Pancreas (tissue), 10 donors: Measurements from ENCODE around the gene SPG21. TPM values are rescaled to one million over a fixed set of nuclear protein-coding genes. Genes with fewer than 3 reads are reported as not detected.

Source experiments
- ATAC-seq, 4 donors: fragments of 200-7000 bp; cut with Tn5 transposase; one replicate each; pipeline versions ENCODE4 v1.8.0 to v1.9.1; 2020; ENCODE audit warnings: mild to moderate bottlenecking in 4 of 4, moderate library complexity in 4 of 4
- DNase-seq, 6 donors: peaks; one replicate each; pipeline ENCODE4 v3.0.0-alpha.2; 2020
- FAIRE-seq: peaks from 2 replicates; lab custom pipeline; 2012; peaks lifted over from hg19 to GRCh38; lab: Jason Lieb, UNC
- H3K27ac ChIP-seq, 4 donors: fragments of 200-600 bp; sonication (generic); 1 replicate in 3 of 4; 2 replicates in 1 of 4; pipeline versions ENCODE4 v1.5.0 to v1.8.0; 2020
- H3K27me3 ChIP-seq, 4 donors: fragments of 200-600 bp; one replicate each; pipeline ENCODE4 v1.8.0; 2021
- H3K36me3 ChIP-seq, 3 donors: fragments of 200-600 bp; sonication (generic) in 1 of 3; one replicate each; pipeline versions ENCODE4 v1.5.0 to v1.8.0; 2020 to 2021
- H3K4me1 ChIP-seq, 3 donors: fragments of 200-600 bp; one replicate each; pipeline ENCODE4 v1.8.0; 2021
- H3K4me3 ChIP-seq, 4 donors: fragments of 200-600 bp; sonication (generic) in 2 of 4; one replicate each; pipeline versions ENCODE4 v1.5.0 to v1.8.0; 2020 to 2021
- H3K9me3 ChIP-seq, 4 donors: fragments of 200-600 bp; one replicate each; pipeline ENCODE4 v1.8.0; 2021
- CTCF ChIP-seq, 4 donors: fragments of 200-600 bp; sonication (generic) in 3 of 4; IDR thresholded peaks; one replicate each; pipeline versions ENCODE4 v1.5.0 to v1.8.0; 2021; ENCODE audit warnings: antibody characterized with exemption in 4 of 4
- WGBS, 2 donors: extraction: QIAGEN DNeasy Blood & Tissue Kit; methylation state at CpG; one replicate each; pipeline ENCODE4 v1.1.7; 2013; 5-methylcytosine and 5-hydroxymethylcytosine counted together
- intact Hi-C, 3 donors: fragments of 100-400 bp; cut with DNase I; formaldehyde crosslinking; loops; one replicate each; pipeline versions ENCODE4 v1.11.1 to v1.14.2; 2022
- polyA plus RNA-seq, 2 donors: library from polyadenylated mRNA; stranded (reverse); fragments of 200-250 nt; gene quantifications; one replicate each; pipeline ENCODE4 v1.2.3, GENCODE V29; 2013
- total RNA-seq, 6 donors: library from RNA; stranded (reverse); fragmentation: NEBNext Ultra II Directional in 4 of 6; extraction: Animal tissue kit (Norgen Biotek cat#: 25700) in 4 of 6; gene quantifications; one replicate each; pipeline versions ENCODE4 v1.2.1 to v1.2.4, GENCODE V29; 2021 to 2023
- donor health status: healthy with polysubstance abuse.
- donor health status: DM: no; HTN: no; CAD: no; lungs with moderate emphysema.
- donor health status: DM: no; HTN: no; CAD: no.
- donor health status: control.
- donor health status: control.
- donor health status: Bipolar disorder and iron deficiency.
- donor health status: DM: yes; HTN: yes; CAD: no.
- donor health status: DM: no; HTN: no; CAD: no.
- donor health status: DM: no; HTN: no; CAD: no.
- donor health status: DM: yes; HTN: yes; CAD: no.

Gene SPG21
- total and polyA plus RNA-seq, 8 donors = 21.1 to 40.2 (median 29.5) TPM

GRCh38 chr15:64979252-64979710 lies 10.4 kb downstream of the SPG21 start:
- WGBS, 2 donors = 87 to 89% methylated on average over 7 of the region's 7 CpGs
- no peak for TF ChIP-seq CTCF (IDR thresholded peaks at IDR 0.05)
- Histone ChIP-seq H3K36me3 (peaks cover 0 to 27% (median 8%) of the 10 kb centered on the region in 3 donors), H3K4me3 (no peak overlapping the region), H3K27me3 (no peaks in the 10 kb centered on the region), H3K27ac (no peak overlapping the region), H3K9me3 (no peaks in the 10 kb centered on the region), H3K4me1 (no peaks in the 10 kb centered on the region)
- DNase-seq (no peak), ATAC-seq (no peak), FAIRE-seq (no peak)
- intact Hi-C loops = no loop called here

GRCh38 chr15:64975390-64975789 lies 14.3 kb downstream of the SPG21 start:
- no peak overlapping the region for H3K27ac ChIP-seq
- WGBS, 2 donors = 86 to 94% methylated on average over 5 of the region's 5 CpGs
- DNase-seq (no peak), ATAC-seq (no peak), FAIRE-seq (no peak)
- intact Hi-C loops = no loop called here
- no peaks in the 10 kb centered on the region for H3K4me1 ChIP-seq
- no peak overlapping the region for H3K4me3 ChIP-seq
- H3K27me3 ChIP-seq = no peaks in the 10 kb centered on the region
- no peaks in the 10 kb centered on the region for H3K9me3 ChIP-seq
- no peak for TF ChIP-seq CTCF (IDR thresholded peaks at IDR 0.05)
- H3K36me3 ChIP-seq = peaks cover 0 to 42% (median 25%) of the 10 kb centered on the region in 3 donors

GRCh38 chr15:64970698-64971097 lies 19.0 kb downstream of the SPG21 start:
- Histone ChIP-seq H3K36me3 (peaks cover 0 to 30% (median 20%) of the 10 kb centered on the region in 3 donors), H3K27ac (no peak overlapping the region), H3K4me1 (no peaks in the 10 kb centered on the region), H3K27me3 (no peaks in the 10 kb centered on the region), H3K4me3 (no peak overlapping the region), H3K9me3 (no peaks in the 10 kb centered on the region)
- FAIRE-seq (no peak), DNase-seq (no peak), ATAC-seq (no peak)
- 93 to 96% methylated on average over 7 of the region's 7 CpGs for WGBS, 2 donors
- no peak for TF ChIP-seq CTCF (IDR thresholded peaks at IDR 0.05)
- intact Hi-C loops = no loop called here

GRCh38 chr15:64969401-64969800 lies 20.3 kb downstream of the SPG21 start:
- Histone ChIP-seq H3K4me1 (no peaks in the 10 kb centered on the region), H3K27me3 (no peaks in the 10 kb centered on the region), H3K36me3 (peaks cover 0 to 39% (median 25%) of the 10 kb centered on the region in 3 donors), H3K9me3 (no peaks in the 10 kb centered on the region), H3K27ac (no peak overlapping the region), H3K4me3 (no peak overlapping the region)
- no peak for TF ChIP-seq CTCF (IDR thresholded peaks at IDR 0.05)
- WGBS, 2 donors = 55 to 56% methylated on average over 1 of the region's 1 CpG
- FAIRE-seq = no peak
- no peak for ATAC-seq
- intact Hi-C loops = no loop called here
- DNase-seq = peak in 1 of 6 donors; percentile 37

GRCh38 chr15:64961013-64961412 lies 28.7 kb downstream of the SPG21 start:
- no peaks in the 10 kb centered on the region for H3K4me1 ChIP-seq
- FAIRE-seq (no peak), DNase-seq (no peak), ATAC-seq (no peak)
- intact Hi-C loops = no loop called here
- H3K9me3 ChIP-seq = no peaks in the 10 kb centered on the region
- no peaks in the 10 kb centered on the region for H3K27me3 ChIP-seq
- no peak overlapping the region for H3K27ac ChIP-seq
- no peak overlapping the region for H3K4me3 ChIP-seq
- 94 to 96% methylated on average over 5 of the region's 5 CpGs for WGBS, 2 donors
- H3K36me3 ChIP-seq = peaks cover 3 to 62% (median 28%) of the 10 kb centered on the region in 3 donors
- TF ChIP-seq CTCF (IDR thresholded peaks at IDR 0.05) = no peak
